Central memory CD8-positive, alpha-beta T cell (primary cell): ENCODE measurements around the gene CHCHD6.

Experiments used
- ATAC-seq: fragments of 150-1000 bp; cut with Tn5 transposase; replicated peaks from 2 replicates; pipeline ENCODE4 v1.10.0; 2022; ENCODE audit warnings: mild to moderate bottlenecking, moderate FRiP score, moderate number of reproducible peaks; ENCODE audit not compliant: poor library complexity, severe bottlenecking; ENCODE audit errors: extremely low read depth
- DNase-seq, 2 donors: peaks; one replicate each; pipeline ENCODE4 v3.0.0; 2021; ENCODE audit warnings: low spot score in 2 of 2
- H3K27ac Mint-ChIP-seq: one replicate; pipeline ENCODE4 v1.8.0; 2022; ENCODE audit warnings: low read depth, mild to moderate bottlenecking, moderate library complexity, mixed read lengths
- H3K27me3 Mint-ChIP-seq: one replicate; pipeline ENCODE4 v1.8.0; 2022; ENCODE audit warnings: mixed read lengths
- H3K36me3 Mint-ChIP-seq: one replicate; pipeline ENCODE4 v1.8.0; 2022; ENCODE audit warnings: mild to moderate bottlenecking, moderate library complexity, mixed read lengths; ENCODE audit not compliant: insufficient read depth
- H3K4me1 Mint-ChIP-seq: one replicate; pipeline ENCODE4 v1.8.0; 2022; ENCODE audit warnings: mixed read lengths
- H3K4me3 Mint-ChIP-seq: one replicate; pipeline ENCODE4 v1.8.0; 2022; ENCODE audit warnings: mild to moderate bottlenecking, moderate library complexity, mixed read lengths
- H3K9me3 Mint-ChIP-seq: one replicate; pipeline ENCODE4 v1.8.0; 2022; ENCODE audit warnings: mixed read lengths

The CHCHD6 gene

DNA sequence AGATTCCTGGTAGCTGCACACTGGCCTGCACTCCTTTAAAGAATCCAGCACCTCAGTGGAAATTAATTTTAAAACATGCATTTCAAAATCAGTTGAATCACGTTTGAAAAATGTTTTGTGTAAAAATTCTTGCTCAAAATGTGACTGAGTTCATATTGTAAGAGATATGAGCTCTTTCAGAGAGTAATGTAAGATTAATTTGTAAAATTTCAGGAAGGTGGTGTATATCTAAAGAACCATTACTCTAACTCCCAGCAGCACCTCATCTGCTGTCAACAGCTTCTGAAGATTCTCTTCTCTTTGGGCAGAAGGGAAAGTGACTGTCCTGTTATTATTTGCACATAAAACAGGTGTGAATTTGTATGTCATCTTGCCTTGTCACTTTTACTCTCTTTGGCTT is 181.4 kb downstream of the CHCHD6 start:
- ATAC-seq = no peak
- Mint-ChIP-seq H3K9me3 (no peaks in the 10 kb centered on the region), H3K27ac (no peak overlapping the region), H3K4me1 (peaks cover 6% of the 10 kb centered on the region), H3K27me3 (no peaks in the 10 kb centered on the region), H3K36me3 (no peaks in the 10 kb centered on the region), H3K4me3 (no peak overlapping the region)
- no peak for DNase-seq

DNA sequence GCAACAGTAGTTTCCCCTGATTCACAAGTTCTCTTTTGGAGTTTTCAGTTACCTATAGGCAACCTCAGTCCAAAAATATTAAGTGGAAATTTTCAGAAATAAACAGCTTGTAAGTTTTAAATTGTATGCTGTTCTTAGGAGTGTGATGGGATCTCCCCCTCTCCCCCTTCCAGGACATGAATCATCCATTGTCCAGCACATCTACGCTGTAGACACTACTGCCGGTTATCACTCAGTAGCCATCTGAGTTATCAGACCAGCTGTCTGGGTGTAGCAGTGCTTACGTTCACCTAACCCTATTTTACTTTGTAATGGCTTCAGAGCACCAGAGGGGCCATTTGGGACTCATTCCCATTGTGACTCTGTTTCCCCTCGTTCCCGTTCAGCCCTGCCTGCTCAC is 182.2 kb downstream of the CHCHD6 start:
- Mint-ChIP-seq H3K36me3 (no peaks in the 10 kb centered on the region), H3K4me1 (peaks cover 6% of the 10 kb centered on the region), H3K27me3 (no peaks in the 10 kb centered on the region), H3K4me3 (no peak overlapping the region), H3K9me3 (no peaks in the 10 kb centered on the region), H3K27ac (no peak overlapping the region)
- DNase-seq (no peak), ATAC-seq (no peak)

GRCh38 chr3:126887686-126888085 is 183.6 kb downstream of the CHCHD6 start:
- H3K9me3 Mint-ChIP-seq = no peaks in the 10 kb centered on the region
- no peak overlapping the region for H3K4me3 Mint-ChIP-seq
- no peak overlapping the region for H3K27ac Mint-ChIP-seq
- H3K27me3 Mint-ChIP-seq = no peaks in the 10 kb centered on the region
- H3K4me1 Mint-ChIP-seq = peaks cover 6% of the 10 kb centered on the region
- no peaks in the 10 kb centered on the region for H3K36me3 Mint-ChIP-seq
- no peak for DNase-seq
- ATAC-seq = no peak

- Mint-ChIP-seq H3K27ac (no peak overlapping the region), H3K36me3 (no peaks in the 10 kb centered on the region), H3K9me3 (no peaks in the 10 kb centered on the region), H3K4me3 (no peak overlapping the region), H3K27me3 (no peaks in the 10 kb centered on the region), H3K4me1 (peaks cover 6% of the 10 kb centered on the region)
- ATAC-seq (no peak), DNase-seq (no peak)
Observed at GRCh38 chr3:126888186-126888760, 184.2 kb downstream of the CHCHD6 start.

GRCh38 chr3:126889276-126890201 is 185.5 kb downstream of the CHCHD6 start:
- H3K36me3 Mint-ChIP-seq = peaks cover 2% of the 10 kb centered on the region
- DNase-seq (no peak), ATAC-seq (no peak)
- peaks cover 6% of the 10 kb centered on the region for H3K4me1 Mint-ChIP-seq
- H3K4me3 Mint-ChIP-seq = no peak overlapping the region
- no peak overlapping the region for H3K27ac Mint-ChIP-seq
- H3K27me3 Mint-ChIP-seq = no peaks in the 10 kb centered on the region
- H3K9me3 Mint-ChIP-seq = no peaks in the 10 kb centered on the region

GRCh38 chr3:126891141-126891540 is 187.1 kb downstream of the CHCHD6 start:
- Mint-ChIP-seq H3K27ac (peak overlapping the region; percentile 10), H3K4me3 (no peak overlapping the region), H3K36me3 (peaks cover 2% of the 10 kb centered on the region)

GRCh38 chr3:126891791-126892190 is 187.8 kb downstream of the CHCHD6 start:
- peaks cover 2% of the 10 kb centered on the region for H3K36me3 Mint-ChIP-seq
- H3K27ac Mint-ChIP-seq = peak overlapping the region; percentile 10
- no peak overlapping the region for H3K4me3 Mint-ChIP-seq
- H3K27me3 Mint-ChIP-seq = no peaks in the 10 kb centered on the region
- H3K9me3 Mint-ChIP-seq = no peaks in the 10 kb centered on the region
- no peak for ATAC-seq
- no peak for DNase-seq
- peaks cover 3% of the 10 kb centered on the region for H3K4me1 Mint-ChIP-seq

More at GRCh38 chr3:126891141-126891540, 187.1 kb downstream of the CHCHD6 start:
- no peak for ATAC-seq
- DNase-seq = no peak
- peaks cover 6% of the 10 kb centered on the region for H3K4me1 Mint-ChIP-seq
- no peaks in the 10 kb centered on the region for H3K27me3 Mint-ChIP-seq
- no peaks in the 10 kb centered on the region for H3K9me3 Mint-ChIP-seq

DNA sequence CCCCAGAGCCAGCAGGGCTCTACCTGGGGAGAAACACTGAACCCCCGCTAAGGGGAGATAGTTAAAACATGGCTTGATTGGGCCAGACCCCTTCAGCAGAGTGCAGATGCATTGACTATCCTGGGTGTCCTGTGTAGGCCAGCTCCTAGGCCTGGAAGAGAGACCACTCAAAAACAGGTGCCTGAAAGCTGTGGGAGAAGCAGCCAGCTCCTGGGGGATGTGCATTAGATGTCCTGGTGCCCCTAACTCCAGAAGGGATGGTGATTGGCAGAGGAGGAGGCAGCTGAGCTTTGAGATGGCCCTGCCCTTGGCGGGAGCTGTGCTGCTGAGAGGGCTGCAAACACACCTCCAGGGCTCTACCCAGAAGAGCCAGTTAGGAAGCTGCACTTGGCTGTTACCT is 189.6 kb downstream of the CHCHD6 start:
- H3K27ac Mint-ChIP-seq = no peak overlapping the region
- DNase-seq (no peak), ATAC-seq (no peak)
- H3K9me3 Mint-ChIP-seq = no peaks in the 10 kb centered on the region
- H3K27me3 Mint-ChIP-seq = no peaks in the 10 kb centered on the region
- H3K36me3 Mint-ChIP-seq = peaks cover 2% of the 10 kb centered on the region
- no peaks in the 10 kb centered on the region for H3K4me1 Mint-ChIP-seq
- no peak overlapping the region for H3K4me3 Mint-ChIP-seq

- H3K27ac Mint-ChIP-seq = no peak overlapping the region
- ATAC-seq (no peak), DNase-seq (no peak)
- H3K36me3 Mint-ChIP-seq = peaks cover 2% of the 10 kb centered on the region
- H3K4me3 Mint-ChIP-seq = no peak overlapping the region
- no peaks in the 10 kb centered on the region for H3K27me3 Mint-ChIP-seq
- no peaks in the 10 kb centered on the region for H3K9me3 Mint-ChIP-seq
- no peaks in the 10 kb centered on the region for H3K4me1 Mint-ChIP-seq
Observed at GRCh38 chr3:126894475-126894874, 190.4 kb downstream of the CHCHD6 start.

DNA sequence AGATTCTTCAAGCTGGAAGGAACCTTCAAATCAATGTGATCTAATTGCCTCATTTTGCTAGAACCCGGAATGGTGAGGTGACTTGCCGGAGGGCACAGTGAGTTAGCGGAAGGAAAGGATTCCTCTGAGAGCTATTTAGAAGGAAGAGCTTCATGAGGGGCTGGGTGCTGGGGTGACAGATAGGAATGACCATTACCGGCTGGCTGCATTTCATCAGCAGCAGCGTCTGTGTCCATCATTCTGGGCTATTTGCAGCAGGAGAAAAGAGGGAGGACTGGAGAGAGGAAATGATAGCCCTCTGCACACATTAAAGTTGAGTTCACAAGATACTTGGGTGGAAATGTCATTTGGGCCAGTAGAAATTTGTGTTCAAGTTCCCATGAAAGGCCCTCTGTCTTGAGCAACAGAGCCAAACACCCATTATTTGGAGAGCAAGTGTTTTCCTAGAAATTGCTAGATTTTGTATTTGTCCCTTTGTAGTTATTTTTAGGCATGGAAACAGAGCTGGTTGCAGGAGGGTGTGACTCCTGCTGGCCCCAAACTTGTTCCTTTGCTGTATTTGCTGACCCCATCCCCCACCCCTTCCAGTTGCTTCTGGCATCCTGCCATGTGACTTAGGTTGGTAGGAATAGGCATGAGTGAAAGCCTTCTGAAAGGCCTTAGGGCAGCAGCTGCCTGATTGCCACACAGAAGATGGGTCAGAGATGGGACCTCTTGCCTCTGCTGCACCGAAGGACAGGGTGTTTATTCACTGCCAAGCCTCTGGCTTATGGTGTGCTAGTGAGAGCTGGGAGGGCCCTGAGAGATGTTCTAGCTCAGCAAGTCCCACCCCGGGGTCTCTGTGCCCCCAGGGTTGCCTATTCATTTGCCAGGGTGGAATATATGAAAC is 191.4 kb downstream of the CHCHD6 start:
- ATAC-seq (no peak), DNase-seq (no peak)
- Mint-ChIP-seq H3K27ac (no peak overlapping the region), H3K4me1 (no peaks in the 10 kb centered on the region), H3K4me3 (no peak overlapping the region), H3K9me3 (no peaks in the 10 kb centered on the region), H3K36me3 (peaks cover 2% of the 10 kb centered on the region), H3K27me3 (no peaks in the 10 kb centered on the region)

DNA sequence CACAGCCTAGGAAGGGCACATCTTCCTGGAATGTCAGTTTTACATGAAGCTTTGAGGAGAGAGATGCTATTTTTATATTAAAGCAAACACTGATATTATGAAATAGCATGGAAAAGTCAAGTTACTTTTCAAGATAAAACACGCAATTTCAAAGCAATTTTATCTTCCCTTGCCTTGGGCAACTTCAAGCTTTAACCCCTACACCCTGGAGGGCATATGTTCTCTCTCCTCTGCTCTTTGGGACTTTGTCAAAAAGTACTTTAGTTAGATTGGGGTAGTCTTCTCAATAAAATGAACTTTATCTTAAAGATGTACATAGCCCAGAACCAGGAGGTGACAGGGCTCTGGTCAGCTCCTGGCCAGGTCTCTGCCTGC is 192.0 kb downstream of the CHCHD6 start:
- ATAC-seq (no peak), DNase-seq (no peak)
- Mint-ChIP-seq H3K27me3 (no peaks in the 10 kb centered on the region), H3K4me1 (no peaks in the 10 kb centered on the region), H3K9me3 (no peaks in the 10 kb centered on the region), H3K27ac (no peak overlapping the region), H3K36me3 (peaks cover 2% of the 10 kb centered on the region), H3K4me3 (no peak overlapping the region)

DNA sequence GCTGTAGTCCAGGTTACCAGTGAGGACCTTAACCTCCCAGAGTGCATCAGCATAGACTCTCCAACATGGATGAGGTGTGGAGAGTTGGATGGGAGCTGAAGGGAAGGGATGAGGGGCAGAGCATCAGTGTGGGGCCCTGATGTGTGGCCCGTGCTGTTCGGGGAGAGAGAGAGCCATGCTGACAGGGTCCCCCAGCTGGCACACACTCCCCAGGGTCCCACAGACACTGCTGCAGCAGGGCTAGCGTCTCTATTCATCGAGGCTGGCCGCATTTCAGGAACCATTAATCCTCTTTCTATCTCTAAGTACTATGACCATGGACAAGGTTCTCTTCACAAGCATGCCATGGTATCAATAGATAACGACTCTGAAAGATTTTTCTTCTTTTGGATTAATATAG is 192.9 kb downstream of the CHCHD6 start:
- Mint-ChIP-seq H3K27me3 (no peaks in the 10 kb centered on the region), H3K4me1 (no peaks in the 10 kb centered on the region), H3K4me3 (no peak overlapping the region), H3K9me3 (no peaks in the 10 kb centered on the region), H3K36me3 (peaks cover 2% of the 10 kb centered on the region), H3K27ac (no peak overlapping the region)
- DNase-seq (no peak), ATAC-seq (no peak)
